ENCODE data around the gene NXPH1. TPM values are rescaled to one million over a fixed set of nuclear protein-coding genes. Genes with fewer than 3 reads are reported as not detected.
"Not testable (repeated sequence)": the region's sequence is repeated elsewhere in the genome, so short reads cannot be mapped to it uniquely, and the experiment has no call there.

The NXPH1 gene
- total RNA-seq, 5 donors from 2014 or later (not counting 1 experiment from before 2014, with no cell fraction given): not detected

GRCh38 chr7:8714791-8715190, 281.4 kb downstream of the NXPH1 start:
- H3K27me3 Mint-ChIP-seq: no peaks in the 10 kb centered on the region
- Histone ChIP-seq H3K4me3 (ENCODE audit: control insufficient read depth in 1 of 2, extremely low read depth in 1 of 2, low read length in 1 of 2) (no peak overlapping the region), H3K4me1 (ENCODE audit: control insufficient read depth in 1 of 2, extremely low read depth in 1 of 2, insufficient read depth in 2 of 2, low read length in 2 of 2) (no peaks in the 10 kb centered on the region), H3K27me3 (replicated peaks in 1 of 2; ENCODE audit: control insufficient read depth in 2 of 2, extremely low read depth in 1 of 2, insufficient read depth in 2 of 2, low read length in 1 of 2) (no peaks in the 10 kb centered on the region), H3K36me3 (ENCODE audit: control insufficient read depth in 2 of 2, extremely low read depth in 1 of 2, insufficient read depth in 1 of 2, low read length in 1 of 2) (no peaks in the 10 kb centered on the region), H3K9me3 (no peaks in the 10 kb centered on the region), H3K27ac (ENCODE audit: low read length) (no peak overlapping the region)
- no peaks in the 10 kb centered on the region for H3K36me3 Mint-ChIP-seq
- no peak for DNase-seq
- no peak for ATAC-seq (replicated peaks in 1 of 4)
- POLR2A ChIA-PET: no interaction called here
- peaks cover 2 to 9% (median 4%) of the 10 kb centered on the region in 3 donors for H3K9me3 Mint-ChIP-seq
- CTCF ChIA-PET: no interaction called here
- H3K27ac Mint-ChIP-seq: no peak overlapping the region
- no peak overlapping the region for H3K4me3 Mint-ChIP-seq
- no peaks in the 10 kb centered on the region for H3K4me1 Mint-ChIP-seq

GRCh38 chr7:8719102-8719501, 285.7 kb downstream of the NXPH1 start:
- Mint-ChIP-seq H3K4me3 (no peak overlapping the region), H3K27me3 (no peaks in the 10 kb centered on the region), H3K27ac (no peak overlapping the region), H3K9me3 (no peaks in the 10 kb centered on the region), H3K36me3 (no peaks in the 10 kb centered on the region), H3K4me1 (no peaks in the 10 kb centered on the region)
- no peak for ATAC-seq (replicated peaks in 1 of 4)
- CTCF ChIA-PET: no interaction called here
- no CpG with 5 or more reads among the region's 1 CpG for WGBS (ENCODE audit: insufficient coverage)
- no peak overlapping the region for H3K27ac ChIP-seq (ENCODE audit: low read length)
- H3K4me1 ChIP-seq (ENCODE audit: control insufficient read depth in 1 of 2, extremely low read depth in 1 of 2, insufficient read depth in 2 of 2, low read length in 2 of 2): no peaks in the 10 kb centered on the region
- no peak for DNase-seq
- H3K27me3 ChIP-seq (replicated peaks in 1 of 2; ENCODE audit: control insufficient read depth in 2 of 2, extremely low read depth in 1 of 2, insufficient read depth in 2 of 2, low read length in 1 of 2): no peaks in the 10 kb centered on the region
- H3K4me3 ChIP-seq (ENCODE audit: control insufficient read depth in 1 of 2, extremely low read depth in 1 of 2, low read length in 1 of 2): no peak overlapping the region
- POLR2A ChIA-PET: no interaction called here
- H3K9me3 ChIP-seq: no peaks in the 10 kb centered on the region
- no peaks in the 10 kb centered on the region for H3K36me3 ChIP-seq (ENCODE audit: control insufficient read depth in 2 of 2, extremely low read depth in 1 of 2, insufficient read depth in 1 of 2, low read length in 1 of 2)

GRCh38 chr7:8724080-8724718, 290.8 kb downstream of the NXPH1 start:
- Histone ChIP-seq H3K4me1 (ENCODE audit: control insufficient read depth in 1 of 2, extremely low read depth in 1 of 2, insufficient read depth in 2 of 2, low read length in 2 of 2) (no peaks in the 10 kb centered on the region), H3K27me3 (replicated peaks in 1 of 2; ENCODE audit: control insufficient read depth in 2 of 2, extremely low read depth in 1 of 2, insufficient read depth in 2 of 2, low read length in 1 of 2) (no peaks in the 10 kb centered on the region), H3K4me3 (ENCODE audit: control insufficient read depth in 1 of 2, extremely low read depth in 1 of 2, low read length in 1 of 2) (no peak overlapping the region), H3K27ac (ENCODE audit: low read length) (no peak overlapping the region), H3K36me3 (ENCODE audit: control insufficient read depth in 2 of 2, extremely low read depth in 1 of 2, insufficient read depth in 1 of 2, low read length in 1 of 2) (no peaks in the 10 kb centered on the region), H3K9me3 (no peaks in the 10 kb centered on the region)
- CTCF ChIA-PET: no interaction called here
- Mint-ChIP-seq H3K4me3 (no peak overlapping the region), H3K9me3 (peaks cover 0 to 6% (median 2%) of the 10 kb centered on the region in 3 donors), H3K36me3 (no peaks in the 10 kb centered on the region), H3K4me1 (no peaks in the 10 kb centered on the region), H3K27ac (no peak overlapping the region), H3K27me3 (no peaks in the 10 kb centered on the region)
- POLR2A ChIA-PET: no interaction called here
- DNase-seq (no peak), ATAC-seq (replicated peaks in 1 of 4) (no peak)
- no CpG with 5 or more reads among the region's 4 CpGs for WGBS (ENCODE audit: insufficient coverage)

- H3K4me1 Mint-ChIP-seq; H3K4me1 ChIP-seq (ENCODE audit: control insufficient read depth in 1 of 2, extremely low read depth in 1 of 2, insufficient read depth in 2 of 2, low read length in 2 of 2); H3K27ac Mint-ChIP-seq; CTCF ChIA-PET; ATAC-seq (replicated peaks in 1 of 4); H3K27me3 ChIP-seq (replicated peaks in 1 of 2; ENCODE audit: control insufficient read depth in 2 of 2, extremely low read depth in 1 of 2, insufficient read depth in 2 of 2, low read length in 1 of 2); H3K4me3 ChIP-seq (ENCODE audit: control insufficient read depth in 1 of 2, extremely low read depth in 1 of 2, low read length in 1 of 2); H3K27me3 Mint-ChIP-seq; H3K36me3 ChIP-seq (ENCODE audit: control insufficient read depth in 2 of 2, extremely low read depth in 1 of 2, insufficient read depth in 1 of 2, low read length in 1 of 2); H3K9me3 ChIP-seq; H3K27ac ChIP-seq (ENCODE audit: low read length); H3K36me3 Mint-ChIP-seq; DNase-seq; H3K4me3 Mint-ChIP-seq; POLR2A ChIA-PET: not testable (repeated sequence)
- H3K9me3 Mint-ChIP-seq: peaks cover under 1 to 15% (median 7%) of the 10 kb centered on the region in 3 donors
- WGBS (ENCODE audit: insufficient coverage): 97% methylated on average over 7 of the region's 14 CpGs
These were observed 298.3 kb downstream of the NXPH1 start for GRCh38 chr7:8731756-8732155.

GRCh38 chr7:8739837-8740236, 306.4 kb downstream of the NXPH1 start:
- peaks cover 6 to 33% (median 10%) of the 10 kb centered on the region in 3 donors for H3K9me3 Mint-ChIP-seq
- Histone ChIP-seq H3K27ac (ENCODE audit: low read length) (no peak overlapping the region), H3K4me1 (ENCODE audit: control insufficient read depth in 1 of 2, extremely low read depth in 1 of 2, insufficient read depth in 2 of 2, low read length in 2 of 2) (no peaks in the 10 kb centered on the region), H3K9me3 (no peaks in the 10 kb centered on the region), H3K36me3 (ENCODE audit: control insufficient read depth in 2 of 2, extremely low read depth in 1 of 2, insufficient read depth in 1 of 2, low read length in 1 of 2) (no peaks in the 10 kb centered on the region), H3K27me3 (replicated peaks in 1 of 2; ENCODE audit: control insufficient read depth in 2 of 2, extremely low read depth in 1 of 2, insufficient read depth in 2 of 2, low read length in 1 of 2) (no peaks in the 10 kb centered on the region), H3K4me3 (ENCODE audit: control insufficient read depth in 1 of 2, extremely low read depth in 1 of 2, low read length in 1 of 2) (no peak overlapping the region)
- no peaks in the 10 kb centered on the region for H3K4me1 Mint-ChIP-seq
- CTCF ChIA-PET: no interaction called here
- no peaks in the 10 kb centered on the region for H3K27me3 Mint-ChIP-seq
- POLR2A ChIA-PET: no interaction called here
- H3K4me3 Mint-ChIP-seq: no peak overlapping the region
- H3K27ac Mint-ChIP-seq: no peak overlapping the region
- no peak for ATAC-seq (replicated peaks in 1 of 4)
- WGBS (ENCODE audit: insufficient coverage): no CpG with 5 or more reads among the region's 1 CpG
- no peaks in the 10 kb centered on the region for H3K36me3 Mint-ChIP-seq
- DNase-seq: no peak

- Histone ChIP-seq H3K27me3 (replicated peaks in 1 of 2; ENCODE audit: control insufficient read depth in 2 of 2, extremely low read depth in 1 of 2, insufficient read depth in 2 of 2, low read length in 1 of 2) (no peaks in the 10 kb centered on the region), H3K4me1 (ENCODE audit: control insufficient read depth in 1 of 2, extremely low read depth in 1 of 2, insufficient read depth in 2 of 2, low read length in 2 of 2) (no peaks in the 10 kb centered on the region), H3K4me3 (ENCODE audit: control insufficient read depth in 1 of 2, extremely low read depth in 1 of 2, low read length in 1 of 2) (no peak overlapping the region), H3K27ac (ENCODE audit: low read length) (no peak overlapping the region), H3K9me3 (no peaks in the 10 kb centered on the region), H3K36me3 (ENCODE audit: control insufficient read depth in 2 of 2, extremely low read depth in 1 of 2, insufficient read depth in 1 of 2, low read length in 1 of 2) (no peaks in the 10 kb centered on the region)
- H3K36me3 Mint-ChIP-seq: no peaks in the 10 kb centered on the region
- ATAC-seq (replicated peaks in 1 of 4) (no peak), DNase-seq (no peak)
- peaks cover 2 to 23% (median 3%) of the 10 kb centered on the region in 3 donors for H3K9me3 Mint-ChIP-seq
- H3K4me1 Mint-ChIP-seq: no peaks in the 10 kb centered on the region
- H3K27me3 Mint-ChIP-seq: no peaks in the 10 kb centered on the region
- no peak overlapping the region for H3K4me3 Mint-ChIP-seq
- ChIA-PET CTCF (no interaction called here), POLR2A (no interaction called here)
- no CpG with 5 or more reads among the region's 2 CpGs for WGBS (ENCODE audit: insufficient coverage)
- H3K27ac Mint-ChIP-seq: no peak overlapping the region
These were observed 309.4 kb downstream of the NXPH1 start for GRCh38 chr7:8742837-8743236.

DNA sequence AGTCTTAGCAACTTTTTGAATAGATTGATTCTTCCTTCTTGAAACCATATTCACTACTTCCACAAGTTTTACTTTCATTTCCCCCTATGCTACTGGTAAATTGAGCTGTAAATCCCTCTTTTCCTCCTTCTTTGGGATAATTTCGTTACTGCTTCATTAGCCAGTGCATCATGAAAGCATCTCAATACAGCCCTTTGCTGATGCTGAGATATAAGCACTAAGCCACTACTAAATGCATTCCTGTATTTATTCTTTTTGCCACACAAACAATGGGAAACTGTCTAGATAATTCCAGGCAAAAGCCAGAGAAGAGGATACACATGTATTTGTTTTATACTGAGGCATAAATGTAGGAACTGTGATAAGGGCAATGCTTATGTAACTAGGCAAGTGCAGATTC, 313.9 kb downstream of the NXPH1 start:
- no peaks in the 10 kb centered on the region for H3K27me3 ChIP-seq (replicated peaks in 1 of 2; ENCODE audit: control insufficient read depth in 2 of 2, extremely low read depth in 1 of 2, insufficient read depth in 2 of 2, low read length in 1 of 2)
- no peaks in the 10 kb centered on the region for H3K4me1 ChIP-seq (ENCODE audit: control insufficient read depth in 1 of 2, extremely low read depth in 1 of 2, insufficient read depth in 2 of 2, low read length in 2 of 2)
- H3K36me3 ChIP-seq (ENCODE audit: control insufficient read depth in 2 of 2, extremely low read depth in 1 of 2, insufficient read depth in 1 of 2, low read length in 1 of 2): no peaks in the 10 kb centered on the region
- H3K27ac ChIP-seq (ENCODE audit: low read length): no peak overlapping the region
- WGBS (ENCODE audit: insufficient coverage): 22% methylated on average over 1 of the region's 1 CpG
- ATAC-seq (replicated peaks in 1 of 4): no peak
- Mint-ChIP-seq H3K4me1 (no peaks in the 10 kb centered on the region), H3K27me3 (no peaks in the 10 kb centered on the region), H3K36me3 (no peaks in the 10 kb centered on the region), H3K9me3 (peaks cover 0 to 14% (median 3%) of the 10 kb centered on the region in 3 donors), H3K27ac (no peak overlapping the region), H3K4me3 (no peak overlapping the region)
- ChIA-PET CTCF (no interaction called here), POLR2A (no interaction called here)
- H3K9me3 ChIP-seq: no peaks in the 10 kb centered on the region
- no peak for DNase-seq
- H3K4me3 ChIP-seq (ENCODE audit: control insufficient read depth in 1 of 2, extremely low read depth in 1 of 2, low read length in 1 of 2): no peak overlapping the region

Measured in T-cell (primary cell).